Astrocyte (in vitro differentiated cells and primary cell): ENCODE results near the gene SNCA. TPM values are rescaled to one million over a fixed set of nuclear protein-coding genes. Genes with fewer than 3 reads are reported as not detected.

ENCODE experiments used
- DNase-seq: peaks from one replicate; pipeline ENCODE4 v3.0.0-alpha.2; 2010; ENCODE audit warnings: low read depth
- FAIRE-seq: peaks from 2 replicates; lab custom pipeline; 2011; peaks lifted over from hg19 to GRCh38; lab: Jason Lieb, UNC
- H2AFZ ChIP-seq: 2 replicates; pipeline ENCODE4 v1.6.0; 2012; ENCODE audit warnings: low read depth, low read length, inconsistent platforms
- H3K27ac ChIP-seq: 2 replicates; pipeline ENCODE4 v1.5.1; 2011; ENCODE audit warnings: low read depth, low read length, inconsistent platforms
- H3K27me3 ChIP-seq: 2 replicates; pipeline ENCODE4 v1.6.0; 2011; ENCODE audit warnings: low read length, inconsistent platforms; ENCODE audit not compliant: insufficient read depth
- H3K36me3 ChIP-seq: 2 replicates; pipeline ENCODE4 v1.5.1; 2011; ENCODE audit warnings: low read length, inconsistent platforms; ENCODE audit not compliant: insufficient read depth
- H3K4me1 ChIP-seq: 2 replicates; pipeline ENCODE4 v1.5.1; 2011; ENCODE audit warnings: low read length, inconsistent platforms; ENCODE audit not compliant: insufficient read depth
- H3K4me2 ChIP-seq: 2 replicates; pipeline ENCODE4 v1.6.0; 2012; ENCODE audit warnings: low read length, inconsistent platforms
- H3K4me3 ChIP-seq: 2 replicates; pipeline ENCODE4 v1.5.1; 2011; ENCODE audit warnings: low read depth, mild to moderate bottlenecking, low read length, inconsistent platforms; ENCODE audit not compliant: insufficient read depth
- H3K79me2 ChIP-seq: 2 replicates; pipeline ENCODE4 v1.6.0; 2012; ENCODE audit warnings: mild to moderate bottlenecking, low read length, inconsistent platforms; ENCODE audit not compliant: insufficient read depth
- H3K9ac ChIP-seq: 2 replicates; pipeline ENCODE4 v1.6.0; 2012; ENCODE audit warnings: mild to moderate bottlenecking, low read length, inconsistent platforms
- H3K9me3 ChIP-seq: 2 replicates; pipeline ENCODE4 v1.5.1; 2012; ENCODE audit warnings: low read depth, mild to moderate bottlenecking, low read length, inconsistent platforms; ENCODE audit not compliant: insufficient read depth
- H4K20me1 ChIP-seq: 2 replicates; pipeline ENCODE4 v1.6.0; 2012; ENCODE audit warnings: low read length, inconsistent platforms; ENCODE audit not compliant: insufficient read depth
- H3K27ac Mint-ChIP-seq: one replicate; pipeline ENCODE4 v1.8.0; 2021; ENCODE audit warnings: mild to moderate bottlenecking, mixed read lengths; ENCODE audit not compliant: unreplicated experiment
- H3K27me3 Mint-ChIP-seq: one replicate; pipeline ENCODE4 v1.8.0; 2021; ENCODE audit warnings: low read depth, mixed read lengths; ENCODE audit not compliant: unreplicated experiment
- H3K36me3 Mint-ChIP-seq: one replicate; pipeline ENCODE4 v1.8.0; 2021; ENCODE audit warnings: low read depth, mixed read lengths; ENCODE audit not compliant: unreplicated experiment
- H3K4me1 Mint-ChIP-seq: one replicate; pipeline ENCODE4 v1.8.0; 2021; ENCODE audit warnings: low read depth, mixed read lengths; ENCODE audit not compliant: unreplicated experiment
- H3K4me3 Mint-ChIP-seq: one replicate; pipeline ENCODE4 v1.8.0; 2021; ENCODE audit warnings: mild to moderate bottlenecking, moderate library complexity, mixed read lengths; ENCODE audit not compliant: unreplicated experiment
- H3K9me3 Mint-ChIP-seq: one replicate; pipeline ENCODE4 v1.8.0; 2021; ENCODE audit warnings: mild to moderate bottlenecking, mixed read lengths; ENCODE audit not compliant: unreplicated experiment
- EZH2 ChIP-seq: IDR thresholded peaks from 2 replicates; pipeline ENCODE4 v1.6.1; 2012; ENCODE audit warnings: mild to moderate bottlenecking, low read length, inconsistent platforms; ENCODE audit not compliant: insufficient read depth
- total RNA-seq: library from RNA; stranded (reverse); gene quantifications from 2 replicates; pipeline ENCODE4 v1.2.1, GENCODE V29; 2021
- TF ChIP-seq, protein P1 (sequence below): IDR thresholded peaks from 2 replicates; pipeline ENCODE4 v1.5.1; 2011; ENCODE audit warnings: low read depth, mild to moderate bottlenecking, inconsistent platforms, low read length, moderate library complexity; ENCODE audit not compliant: insufficient read depth

SNCA gene
- total RNA-seq, 1 donor from 2014 or later: 27.3 TPM

DNA sequence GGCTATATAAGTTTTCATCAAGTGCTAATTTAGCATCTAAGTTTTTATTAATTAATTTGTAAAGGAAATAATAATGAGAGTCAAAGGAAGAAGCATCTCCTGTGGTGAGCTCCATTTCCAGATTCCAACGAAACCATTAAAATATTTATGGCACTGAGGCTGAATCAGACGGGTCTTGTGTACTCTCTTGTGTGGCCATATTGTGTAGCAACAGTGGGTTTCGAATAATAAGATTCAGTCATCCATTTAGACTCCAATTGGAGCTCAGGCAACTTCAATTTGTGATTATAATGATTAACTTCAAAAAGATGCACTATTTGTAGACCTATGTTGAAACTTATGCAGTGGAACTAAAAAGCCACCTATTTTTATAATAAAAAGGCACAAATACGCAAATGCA lies 82.4 kb downstream of the SNCA start:
- peaks cover 16% of the 10 kb centered on the region for H3K4me1 ChIP-seq
- Mint-ChIP-seq H3K27ac (no peak overlapping the region), H3K27me3 (no peaks in the 10 kb centered on the region), H3K36me3 (no peaks in the 10 kb centered on the region), H3K4me1 (peaks cover 24% of the 10 kb centered on the region), H3K4me3 (no peak overlapping the region), H3K9me3 (no peaks in the 10 kb centered on the region)
- H3K4me3 ChIP-seq: no peak overlapping the region
- peak; percentile 25 for DNase-seq
- H3K9ac ChIP-seq: no peak overlapping the region
- no peak overlapping the region for H2AFZ ChIP-seq
- no peaks in the 10 kb centered on the region for H4K20me1 ChIP-seq
- H3K79me2 ChIP-seq: no peaks in the 10 kb centered on the region
- H3K27ac ChIP-seq: peak overlapping the region; percentile 61
- no peak for FAIRE-seq
- H3K36me3 ChIP-seq: no peaks in the 10 kb centered on the region
- H3K4me2 ChIP-seq: no peak overlapping the region
- no peaks in the 10 kb centered on the region for H3K9me3 ChIP-seq
- H3K27me3 ChIP-seq: no peaks in the 10 kb centered on the region
- TF ChIP-seq EZH2: no peak
- TF ChIP-seq, protein P1, sequence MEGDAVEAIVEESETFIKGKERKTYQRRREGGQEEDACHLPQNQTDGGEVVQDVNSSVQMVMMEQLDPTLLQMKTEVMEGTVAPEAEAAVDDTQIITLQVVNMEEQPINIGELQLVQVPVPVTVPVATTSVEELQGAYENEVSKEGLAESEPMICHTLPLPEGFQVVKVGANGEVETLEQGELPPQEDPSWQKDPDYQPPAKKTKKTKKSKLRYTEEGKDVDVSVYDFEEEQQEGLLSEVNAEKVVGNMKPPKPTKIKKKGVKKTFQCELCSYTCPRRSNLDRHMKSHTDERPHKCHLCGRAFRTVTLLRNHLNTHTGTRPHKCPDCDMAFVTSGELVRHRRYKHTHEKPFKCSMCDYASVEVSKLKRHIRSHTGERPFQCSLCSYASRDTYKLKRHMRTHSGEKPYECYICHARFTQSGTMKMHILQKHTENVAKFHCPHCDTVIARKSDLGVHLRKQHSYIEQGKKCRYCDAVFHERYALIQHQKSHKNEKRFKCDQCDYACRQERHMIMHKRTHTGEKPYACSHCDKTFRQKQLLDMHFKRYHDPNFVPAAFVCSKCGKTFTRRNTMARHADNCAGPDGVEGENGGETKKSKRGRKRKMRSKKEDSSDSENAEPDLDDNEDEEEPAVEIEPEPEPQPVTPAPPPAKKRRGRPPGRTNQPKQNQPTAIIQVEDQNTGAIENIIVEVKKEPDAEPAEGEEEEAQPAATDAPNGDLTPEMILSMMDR: no peak

DNA sequence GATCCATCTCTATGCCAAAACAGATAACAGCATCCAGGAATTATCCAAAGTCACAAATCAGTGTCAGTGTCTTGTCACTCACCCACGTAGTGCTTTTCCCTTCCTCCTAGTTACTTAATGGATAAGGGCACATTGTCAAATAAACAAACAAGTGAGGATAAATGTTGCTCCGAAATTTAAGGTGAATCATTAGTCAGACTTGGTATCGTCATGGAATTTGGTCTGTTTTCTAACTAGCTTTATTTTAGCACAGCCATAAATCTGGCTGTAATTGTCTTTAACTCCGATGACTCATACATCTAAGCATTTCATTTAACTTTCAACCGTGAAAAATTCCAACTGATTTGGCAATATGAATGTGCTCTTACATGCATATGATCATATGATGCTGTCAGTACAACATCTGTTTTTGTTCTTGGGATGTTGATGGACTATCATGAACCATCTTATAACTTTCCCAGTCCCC lies 83.3 kb downstream of the SNCA start:
- peak overlapping the region; percentile 84 for H3K27ac ChIP-seq
- H3K27me3 Mint-ChIP-seq: no peaks in the 10 kb centered on the region
- peak overlapping the region; percentile 35 for H3K27ac Mint-ChIP-seq

More for the DNA sequence above, 83.3 kb downstream of the SNCA start:
- Histone ChIP-seq H3K9ac (peak overlapping the region; percentile 71), H3K79me2 (no peaks in the 10 kb centered on the region), H3K9me3 (no peaks in the 10 kb centered on the region), H4K20me1 (no peaks in the 10 kb centered on the region), H3K4me3 (peak overlapping the region; percentile 20), H2AFZ (peak overlapping the region; percentile 54), H3K27me3 (no peaks in the 10 kb centered on the region), H3K4me1 (peaks cover 16% of the 10 kb centered on the region), H3K36me3 (no peaks in the 10 kb centered on the region), H3K4me2 (peak overlapping the region; percentile 78)
- Mint-ChIP-seq H3K9me3 (no peaks in the 10 kb centered on the region), H3K4me3 (no peak overlapping the region), H3K36me3 (no peaks in the 10 kb centered on the region), H3K4me1 (peaks cover 16% of the 10 kb centered on the region)
- peak; percentile 64 for FAIRE-seq
- no peak for TF ChIP-seq EZH2
- TF ChIP-seq, protein P1: no peak
- peak; percentile 98 for DNase-seq
